NCI-H1417 (cell line): Measurements from ENCODE around the gene DDX27.

Experiments
- DNase-seq, 3 experiments: peaks; one replicate each; lab custom pipeline; 2025; lab: John Stamatoyannopoulos, UW

Gene DDX27

GRCh38 chr20:49276961-49277785 is 58.0 kb downstream of the DDX27 start:
- peak in 1 of 3 experiments; percentile 39 for DNase-seq

- no peak for DNase-seq
Observed at GRCh38 chr20:49277786-49278035, 58.5 kb downstream of the DDX27 start.

GRCh38 chr20:49278036-49278817 is 59.0 kb downstream of the DDX27 start, which contains the start of gene ZNFX1:
TSS of gene ZNFX1 (minus strand) at chr20:49278057. CDS start at chr20:49275839, 2,218 bp downstream.
- peak; percentile 98 to 100 (median 99) for DNase-seq

- DNase-seq: no peak
Observed at GRCh38 chr20:49278818-49279676, 59.8 kb downstream of the DDX27 start.

- no peak for DNase-seq
Observed at GRCh38 chr20:49279677-49280462, 60.7 kb downstream of the DDX27 start.

- no peak for DNase-seq
Observed at GRCh38 chr20:49280463-49281058, 61.3 kb downstream of the DDX27 start.

GRCh38 chr20:49281059-49281912 is 62.1 kb downstream of the DDX27 start:
- peak in 1 of 3 experiments; percentile 19 for DNase-seq

- DNase-seq: no peak
Observed at GRCh38 chr20:49281913-49282467, 62.8 kb downstream of the DDX27 start.

GRCh38 chr20:49282584-49283171 is 63.5 kb downstream of the DDX27 start:
- DNase-seq: no peak

GRCh38 chr20:49283176-49283702 is 64.0 kb downstream of the DDX27 start:
- no peak for DNase-seq

- DNase-seq: no peak
Observed at GRCh38 chr20:49283703-49284625, 64.7 kb downstream of the DDX27 start.

GRCh38 chr20:49284818-49285217 is 65.6 kb downstream of the DDX27 start:
- DNase-seq: no peak

- DNase-seq: no peak
Observed at GRCh38 chr20:49285233-49285668, 66.0 kb downstream of the DDX27 start.

GRCh38 chr20:49285813-49286494 is 66.7 kb downstream of the DDX27 start:
- no peak for DNase-seq

- DNase-seq: peak in 2 of 3 experiments; percentile 41 to 51
Observed at GRCh38 chr20:49286689-49287551, 67.7 kb downstream of the DDX27 start.

- DNase-seq: no peak
Observed at GRCh38 chr20:49287555-49288249, 68.5 kb downstream of the DDX27 start.
